Testis (tissue), 2 donors: ENCODE measurements around the gene GID8.

Source experiments
- POLR2A ChIP-seq: fragments of 450-650 bp; IDR thresholded peaks from one replicate; pipeline ENCODE4 v1.6.1; 2017; ENCODE audit warnings: antibody characterized with exemption, mild to moderate bottlenecking, moderate library complexity
- TF ChIP-seq, protein P1 (sequence below), 3 experiments: fragments of 450-650 bp in 2 of 3; fragments of 200-600 bp in 1 of 3; sonication (generic) in 1 of 3; IDR thresholded peaks; one replicate each; pipeline ENCODE4 v1.5.1; 2016 to 2019; ENCODE audit warnings: antibody characterized with exemption in 3 of 3, mild to moderate bottlenecking in 2 of 3, moderate library complexity in 1 of 3

- TF ChIP-seq, protein P1, sequence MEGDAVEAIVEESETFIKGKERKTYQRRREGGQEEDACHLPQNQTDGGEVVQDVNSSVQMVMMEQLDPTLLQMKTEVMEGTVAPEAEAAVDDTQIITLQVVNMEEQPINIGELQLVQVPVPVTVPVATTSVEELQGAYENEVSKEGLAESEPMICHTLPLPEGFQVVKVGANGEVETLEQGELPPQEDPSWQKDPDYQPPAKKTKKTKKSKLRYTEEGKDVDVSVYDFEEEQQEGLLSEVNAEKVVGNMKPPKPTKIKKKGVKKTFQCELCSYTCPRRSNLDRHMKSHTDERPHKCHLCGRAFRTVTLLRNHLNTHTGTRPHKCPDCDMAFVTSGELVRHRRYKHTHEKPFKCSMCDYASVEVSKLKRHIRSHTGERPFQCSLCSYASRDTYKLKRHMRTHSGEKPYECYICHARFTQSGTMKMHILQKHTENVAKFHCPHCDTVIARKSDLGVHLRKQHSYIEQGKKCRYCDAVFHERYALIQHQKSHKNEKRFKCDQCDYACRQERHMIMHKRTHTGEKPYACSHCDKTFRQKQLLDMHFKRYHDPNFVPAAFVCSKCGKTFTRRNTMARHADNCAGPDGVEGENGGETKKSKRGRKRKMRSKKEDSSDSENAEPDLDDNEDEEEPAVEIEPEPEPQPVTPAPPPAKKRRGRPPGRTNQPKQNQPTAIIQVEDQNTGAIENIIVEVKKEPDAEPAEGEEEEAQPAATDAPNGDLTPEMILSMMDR (IDR thresholded peaks at IDR 0.05) = no peak
- no peak for TF ChIP-seq POLR2A
Measured at GRCh38 chr20:62908971-62909791, 28.8 kb upstream of the GID8 start.
